Erythroblast (primary cell): ENCODE results near the gene WASF3.

Source experiments
- GATA1 ChIP-seq: IDR thresholded peaks from 2 replicates; pipeline ENCODE4 v1.6.1; 2011; ENCODE audit warnings: low read depth, mild to moderate bottlenecking, control low read depth, low read length, moderate library complexity
- POLR2A ChIP-seq: IDR thresholded peaks from 2 replicates; pipeline ENCODE4 v1.6.1; 2011; ENCODE audit warnings: mild to moderate bottlenecking, low read length

GRCh38 chr13:26699197-26699490 is 141.7 kb downstream of the WASF3 start:
- TF ChIP-seq POLR2A, result no peak
- no peak for TF ChIP-seq GATA1
